H1 (cell line): Measurements from ENCODE around the gene TSEN2. TPM values are rescaled to one million over a fixed set of nuclear protein-coding genes. Genes with fewer than 3 reads are reported as not detected.

Experiments used
- CTCF ChIA-PET: fragments of 300-600 bp; sonication (Branson Sonifier 250); formaldehyde crosslinking; loops from one replicate; lab custom pipeline; 2021; ENCODE audit not compliant: partially characterized antibody; lab: Charles Lee
- POLR2A ChIA-PET: fragments of 300-600 bp; sonication (Branson Sonifier 250); formaldehyde crosslinking; loops from one replicate; lab custom pipeline; 2021; ENCODE audit warnings: inconsistent platforms; ENCODE audit not compliant: partially characterized antibody; lab: Charles Lee
- DNase-seq, 2 experiments: peaks; one replicate each; pipeline versions ENCODE4 v3.0.0 to v3.0.0-alpha.2; 2010 to 2022; ENCODE audit warnings: low spot score in 2 of 2, low read depth in 1 of 2, mixed read lengths in 1 of 2
- FAIRE-seq: peaks from 2 replicates; lab custom pipeline; 2011; peaks lifted over from hg19 to GRCh38; lab: Jason Lieb, UNC
- H2AFZ ChIP-seq: 2 replicates; pipeline ENCODE4 v1.8.1; 2012; ENCODE audit warnings: low read length, inconsistent platforms
- H2AK5ac ChIP-seq: 2 replicates; pipeline ENCODE4 v1.6.1; 2013; ENCODE audit warnings: low read depth, low read length
- H2BK120ac ChIP-seq: replicated peaks from 2 replicates; pipeline ENCODE3; 2013; ENCODE audit warnings: low read depth, low read length, inconsistent platforms
- H2BK12ac ChIP-seq: 2 replicates; pipeline ENCODE4 v1.6.1; 2013; ENCODE audit warnings: low read depth, low read length
- H2BK15ac ChIP-seq: 2 replicates; pipeline ENCODE4 v1.6.1; 2013; ENCODE audit warnings: low read length
- H2BK20ac ChIP-seq: 2 replicates; pipeline ENCODE4 v1.6.1; 2013; ENCODE audit warnings: low read length
- H2BK5ac ChIP-seq: 2 replicates; pipeline ENCODE4 v1.6.1; 2013; ENCODE audit warnings: low read depth, low read length
- H3K14ac ChIP-seq: 2 replicates; pipeline ENCODE4 v1.6.1; 2013; ENCODE audit warnings: inconsistent platforms; ENCODE audit not compliant: insufficient read length
- H3K18ac ChIP-seq: 2 replicates; pipeline ENCODE4 v1.6.1; 2013; ENCODE audit warnings: low read length; ENCODE audit errors: extremely low read depth
- H3K23ac ChIP-seq: 2 replicates; pipeline ENCODE4 v1.6.1; 2013; ENCODE audit warnings: inconsistent platforms; ENCODE audit not compliant: insufficient read length
- H3K23me2 ChIP-seq: 2 replicates; pipeline ENCODE4 v1.6.1; 2013; ENCODE audit warnings: low read depth, low read length
- H3K27ac ChIP-seq: 2 replicates; pipeline ENCODE4 v1.6.1; 2011; ENCODE audit warnings: low read depth, low read length, inconsistent platforms
- H3K27me3 ChIP-seq, 4 experiments: replicated peaks in 1 of 4; 1 replicate in 1 of 4; 2 replicates in 3 of 4; pipeline versions ENCODE4 v1.6.1 to v1.8.1; 2011 to 2013; ENCODE audit warnings: low read length in 3 of 4, mild to moderate bottlenecking in 3 of 4, inconsistent platforms in 2 of 4, mixed read lengths in 2 of 4, moderate library complexity in 1 of 4; ENCODE audit not compliant: control insufficient read depth in 3 of 4, insufficient read depth in 3 of 4; ENCODE audit errors: extremely low read depth in 1 of 4
- H3K36me3 ChIP-seq, 4 experiments: 2 replicates each; pipeline versions ENCODE4 v1.6.1 to v1.8.1; 2011 to 2013; ENCODE audit warnings: mild to moderate bottlenecking in 4 of 4, low read length in 3 of 4, moderate library complexity in 2 of 4, control low read depth in 1 of 4, inconsistent platforms in 1 of 4; ENCODE audit not compliant: insufficient read depth in 4 of 4, control insufficient read depth in 2 of 4
- H3K4ac ChIP-seq: replicated peaks from 2 replicates; pipeline ENCODE3; 2013; ENCODE audit warnings: low read length, low read depth, mixed read lengths, inconsistent platforms; ENCODE audit not compliant: insufficient read length
- H3K4me1 ChIP-seq, 4 experiments: replicated peaks in 1 of 4; 1 replicate in 1 of 4; 2 replicates in 3 of 4; pipeline versions ENCODE4 v1.6.1 to v1.8.1; 2011 to 2013; ENCODE audit warnings: low read length in 3 of 4, inconsistent platforms in 2 of 4, mixed read lengths in 1 of 4; ENCODE audit not compliant: insufficient read depth in 4 of 4, control insufficient read depth in 3 of 4
- H3K4me2 ChIP-seq, 2 experiments: 2 replicates each; pipeline versions ENCODE4 v1.6.1 to v1.8.1; 2011 to 2013; ENCODE audit warnings: low read depth in 2 of 2, low read length in 2 of 2, control low read depth in 1 of 2, inconsistent platforms in 1 of 2, mild to moderate bottlenecking in 1 of 2; ENCODE audit not compliant: insufficient read depth in 1 of 2
- H3K4me3 ChIP-seq, 4 experiments: fragments of 200-600, 300-600 bp in 1 of 4; sonication (generic), shearing (Covaris generic), sonication (Bioruptor Twin) in 1 of 4; 2 replicates each; pipeline versions ENCODE4 v1.5.1 to v1.8.1; 2011 to 2016; ENCODE audit warnings: low read length in 4 of 4, low read depth in 3 of 4, control low read depth in 2 of 4, inconsistent platforms in 2 of 4, mild to moderate bottlenecking in 2 of 4, mixed read lengths in 1 of 4, moderate library complexity in 1 of 4; ENCODE audit not compliant: insufficient read depth in 2 of 4; ENCODE audit errors: extremely low read depth in 1 of 4
- H3K56ac ChIP-seq: replicated peaks from 2 replicates; pipeline ENCODE3; 2013; ENCODE audit warnings: low read depth, mild to moderate bottlenecking, mixed read lengths, low read length, inconsistent platforms; ENCODE audit not compliant: insufficient read length
- H3K79me1 ChIP-seq: 2 replicates; pipeline ENCODE4 v1.6.1; 2013; ENCODE audit warnings: low read depth, low read length, control low read depth
- H3K79me2 ChIP-seq, 2 experiments: 2 replicates each; pipeline versions ENCODE4 v1.6.1 to v1.8.1; 2012 to 2013; ENCODE audit warnings: low read length in 2 of 2, mild to moderate bottlenecking in 2 of 2, inconsistent platforms in 1 of 2; ENCODE audit not compliant: insufficient read depth in 2 of 2, control insufficient read depth in 1 of 2
- H3K9ac ChIP-seq, 4 experiments: replicated peaks in 1 of 4; 1 replicate in 1 of 4; 2 replicates in 3 of 4; pipeline versions ENCODE4 v1.6.1 to v1.8.1; 2011 to 2013; ENCODE audit warnings: low read depth in 3 of 4, low read length in 3 of 4, control low read depth in 2 of 4, mild to moderate bottlenecking in 2 of 4, moderate library complexity in 2 of 4, inconsistent platforms in 1 of 4; ENCODE audit errors: extremely low read depth in 1 of 4
- H3K9me3 ChIP-seq, 2 experiments: 2 replicates each; pipeline versions ENCODE4 v1.6.1 to v1.8.1; 2012 to 2013; ENCODE audit warnings: mild to moderate bottlenecking in 2 of 2, moderate library complexity in 2 of 2, control low read depth in 1 of 2, inconsistent platforms in 1 of 2, low read depth in 1 of 2, low read length in 1 of 2, mixed read lengths in 1 of 2; ENCODE audit not compliant: insufficient read depth in 2 of 2
- H4K20me1 ChIP-seq, 2 experiments: replicated peaks in 1 of 2; 2 replicates each; pipeline versions ENCODE3 to v1.8.1; 2011 to 2013; ENCODE audit warnings: inconsistent platforms in 2 of 2, low read length in 2 of 2, mild to moderate bottlenecking in 1 of 2; ENCODE audit not compliant: insufficient read depth in 2 of 2, control insufficient read depth in 1 of 2
- H4K5ac ChIP-seq: 2 replicates; pipeline ENCODE4 v1.6.1; 2013; ENCODE audit warnings: low read length, low read depth, mixed read lengths, inconsistent platforms; ENCODE audit not compliant: insufficient read length
- H4K8ac ChIP-seq: 2 replicates; pipeline ENCODE4 v1.8.0; 2013; ENCODE audit warnings: mild to moderate bottlenecking, moderate library complexity, low read length, inconsistent platforms; ENCODE audit not compliant: insufficient read depth; ENCODE audit errors: extremely low read depth
- H4K91ac ChIP-seq: replicated peaks from 2 replicates; pipeline ENCODE3; 2013; ENCODE audit warnings: low read length, mixed read lengths, inconsistent platforms; ENCODE audit not compliant: insufficient read length
- RAD21 ChIP-seq, 2 experiments: IDR thresholded peaks in 1 of 2; conservative IDR thresholded peaks in 1 of 2; 2 replicates each; pipeline ENCODE4 v1.6.1; 2011; ENCODE audit warnings: low read depth in 2 of 2, low read length in 2 of 2, improper control_type of control experiment in 1 of 2, inconsistent platforms in 1 of 2, mild to moderate bottlenecking in 1 of 2, moderate library complexity in 1 of 2
- WGBS, 2 experiments: shearing (Covaris generic) in 1 of 2; methylation state at CpG; one replicate each; pipeline versions ENCODE4 v1.1.6 to v1.1.7; 2013 to 2015; ENCODE audit warnings: low lambda C conversion rate in 2 of 2, mixed read lengths in 2 of 2, inconsistent platforms in 1 of 2, low coverage in 1 of 2, missing lambda C conversion rate in 1 of 2; ENCODE audit not compliant: insufficient replicate concordance in 2 of 2, insufficient coverage in 1 of 2, insufficient read length in 1 of 2; ENCODE audit errors: extremely low coverage in 1 of 2, missing lambda C conversion rate in 1 of 2; 5-methylcytosine and 5-hydroxymethylcytosine counted together
- polyA plus RNA-seq, 7 experiments: library from polyadenylated mRNA; depleted of rRNA in 3 of 7; stranded (reverse) in 5 of 7; unstranded in 2 of 7; fragments of >200 nt in 5 of 7; fragments of 200-250 nt in 2 of 7; gene quantifications; 1 replicate in 5 of 7; 2 replicates in 1 of 7; 4 replicates in 1 of 7; pipeline versions ENCODE4 v1.2.1 to v1.2.3, GENCODE V29; 2011 to 2013; ENCODE audit warnings: missing spikeins in 2 of 7, mixed read lengths in 2 of 7
- total RNA-seq: library from RNA; stranded (reverse); fragmentation: NEBNext Ultra II Directional; extraction: Animal tissue kit (Norgen Biotek cat#: 25700); gene quantifications from 2 replicates; pipeline ENCODE4 v1.2.1, GENCODE V29; 2021

The TSEN2 gene
- total and polyA plus RNA-seq, 2 of the 8 experiments (the other 6 are each of a cell fraction or from before 2014, with no cell fraction given): 16.1 to 22.4 TPM

DNA sequence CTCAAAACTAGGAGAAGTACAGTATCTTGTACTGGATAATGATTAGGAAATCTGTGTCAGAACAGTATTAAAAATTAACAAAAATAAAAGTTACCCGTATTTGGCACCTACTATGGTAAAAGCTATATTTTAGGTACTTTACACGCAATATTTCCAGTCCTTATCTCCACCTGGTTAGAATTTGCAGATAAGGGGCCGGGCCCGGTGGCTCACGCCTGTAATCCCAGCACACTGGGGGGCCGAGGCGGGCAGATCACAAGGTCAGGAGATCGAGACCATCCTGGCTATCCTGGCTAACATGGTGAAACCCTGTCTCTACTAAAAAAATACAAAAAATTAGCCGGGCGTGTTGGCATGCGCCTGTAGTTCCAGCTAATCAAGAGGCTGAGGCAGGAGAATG is 32.6 kb downstream of the TSEN2 start:
- H3K23ac ChIP-seq: no peak overlapping the region
- H2AFZ ChIP-seq: no peak overlapping the region
- ChIA-PET CTCF (no interaction called here), POLR2A (interaction anchor here (1.1 kb wide), 1 partner anchor 9 kb away, joined by 3 read pairs; no protein-coding TSS in a partner anchor)
- no peak overlapping the region for H2AK5ac ChIP-seq
- no peak overlapping the region for H3K4ac ChIP-seq
- DNase-seq (no peak), FAIRE-seq (no peak)
- H2BK120ac ChIP-seq: no peak overlapping the region
- H4K20me1 ChIP-seq: no peaks in the 10 kb centered on the region
- TF ChIP-seq RAD21 (IDR thresholded peaks at IDR 0.05 in 1 of 2, conservative IDR thresholded peaks at IDR 0.05 in 1 of 2; ENCODE audit: low read depth in 2 of 2, low read length in 2 of 2): no peak
- no peak overlapping the region for H3K56ac ChIP-seq
- H2BK5ac ChIP-seq: no peak overlapping the region
- H3K9ac ChIP-seq: no peak overlapping the region
- no peak overlapping the region for H4K8ac ChIP-seq
- H3K4me2 ChIP-seq: no peak overlapping the region
- H3K79me1 ChIP-seq: peaks cover 2% of the 10 kb centered on the region; the same call in 1 of the 2 replicates
- H3K9me3 ChIP-seq: no peaks in the 10 kb centered on the region
- H3K23me2 ChIP-seq: no peaks in the 10 kb centered on the region
- no peak overlapping the region for H2BK20ac ChIP-seq
- H2BK12ac ChIP-seq: no peak overlapping the region
- H3K27me3 ChIP-seq: no peaks in the 10 kb centered on the region
- H3K27ac ChIP-seq: no peak overlapping the region
- H3K4me3 ChIP-seq: no peak overlapping the region
- H4K91ac ChIP-seq: no peak overlapping the region
- no peak overlapping the region for H4K5ac ChIP-seq
- no peaks in the 10 kb centered on the region for H3K79me2 ChIP-seq
- no peak overlapping the region for H2BK15ac ChIP-seq
- WGBS, 2 experiments: 98% methylated on average over 11 of the region's 11 CpGs; no CpG with 5 or more reads in 1 of the 2 experiments
- H3K14ac ChIP-seq: no peak overlapping the region
- H3K18ac ChIP-seq: no peak overlapping the region
- H3K36me3 ChIP-seq: peaks cover 2 to 21% (median 7%) of the 10 kb centered on the region in 4 experiments; a peak in 5 of 8 replicates
- no peaks in the 10 kb centered on the region for H3K4me1 ChIP-seq
